GM10266 (cell line): Measurements from ENCODE around the gene JPH2.

ENCODE experiments used
- DNase-seq: peaks from one replicate; pipeline ENCODE4 v3.0.0; 2012; ENCODE audit errors: extremely low spot score
- TF ChIP-seq, protein P1 (sequence below): IDR thresholded peaks from 2 replicates; pipeline ENCODE4 v1.5.1; 2012; ENCODE audit warnings: mild to moderate bottlenecking, low read depth; ENCODE audit not compliant: control insufficient read depth, insufficient read depth; ENCODE audit errors: missing control alignments

The JPH2 gene

DNA sequence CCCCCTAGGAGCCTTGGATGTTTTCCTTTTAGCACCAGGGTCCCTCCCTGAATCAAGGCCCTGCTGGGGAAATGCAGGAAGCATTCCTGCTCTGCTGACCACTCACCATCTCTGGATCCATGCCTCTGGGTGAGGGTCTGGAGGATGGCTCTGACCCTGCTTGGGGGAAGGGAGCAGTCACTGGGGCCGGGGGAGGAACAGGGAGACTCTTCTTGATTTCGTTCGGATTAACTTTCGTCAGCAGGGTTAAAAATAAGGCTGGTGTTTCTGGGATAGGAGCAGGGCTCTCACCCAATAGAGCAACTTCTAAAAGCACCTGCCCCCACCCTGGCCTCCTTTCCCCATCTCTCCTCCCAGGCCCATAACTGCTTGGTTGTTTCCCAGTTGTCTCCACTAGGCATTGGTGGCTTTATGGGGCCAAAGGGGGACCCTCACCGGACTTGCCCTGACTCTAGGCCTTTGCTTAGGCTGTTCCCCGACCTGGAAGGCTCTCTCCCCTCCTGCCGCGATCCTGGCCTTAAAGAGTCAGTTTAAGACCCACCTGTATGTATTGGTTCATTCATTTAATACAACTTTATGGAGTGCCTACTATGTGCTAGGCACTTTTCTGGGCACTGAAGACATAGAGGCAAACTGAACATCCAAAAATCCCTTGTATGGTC, 63.0 kb downstream of the JPH2 start:
- TF ChIP-seq, protein P1, sequence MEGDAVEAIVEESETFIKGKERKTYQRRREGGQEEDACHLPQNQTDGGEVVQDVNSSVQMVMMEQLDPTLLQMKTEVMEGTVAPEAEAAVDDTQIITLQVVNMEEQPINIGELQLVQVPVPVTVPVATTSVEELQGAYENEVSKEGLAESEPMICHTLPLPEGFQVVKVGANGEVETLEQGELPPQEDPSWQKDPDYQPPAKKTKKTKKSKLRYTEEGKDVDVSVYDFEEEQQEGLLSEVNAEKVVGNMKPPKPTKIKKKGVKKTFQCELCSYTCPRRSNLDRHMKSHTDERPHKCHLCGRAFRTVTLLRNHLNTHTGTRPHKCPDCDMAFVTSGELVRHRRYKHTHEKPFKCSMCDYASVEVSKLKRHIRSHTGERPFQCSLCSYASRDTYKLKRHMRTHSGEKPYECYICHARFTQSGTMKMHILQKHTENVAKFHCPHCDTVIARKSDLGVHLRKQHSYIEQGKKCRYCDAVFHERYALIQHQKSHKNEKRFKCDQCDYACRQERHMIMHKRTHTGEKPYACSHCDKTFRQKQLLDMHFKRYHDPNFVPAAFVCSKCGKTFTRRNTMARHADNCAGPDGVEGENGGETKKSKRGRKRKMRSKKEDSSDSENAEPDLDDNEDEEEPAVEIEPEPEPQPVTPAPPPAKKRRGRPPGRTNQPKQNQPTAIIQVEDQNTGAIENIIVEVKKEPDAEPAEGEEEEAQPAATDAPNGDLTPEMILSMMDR, result no peak
- DNase-seq, result no peak

DNA sequence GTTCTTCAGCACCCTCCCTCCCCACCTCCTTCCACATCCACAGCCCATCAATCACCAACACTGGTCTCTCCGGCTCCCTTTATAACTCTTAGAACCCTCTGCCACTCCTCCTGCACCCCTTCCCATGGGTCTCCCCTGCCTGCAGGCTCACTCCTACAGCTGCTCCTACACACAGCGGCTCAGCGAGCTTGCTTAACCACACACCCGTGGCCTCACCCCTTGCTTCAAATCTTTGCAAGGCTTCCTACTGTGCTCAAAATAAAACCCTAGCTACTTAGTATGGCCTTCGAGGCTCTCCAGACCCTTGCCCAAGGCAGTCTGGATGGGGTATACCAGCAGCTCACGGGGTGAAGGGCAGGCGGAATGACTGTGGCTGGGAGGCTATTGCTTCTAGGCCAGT, 63.7 kb downstream of the JPH2 start:
- TF ChIP-seq, protein P1, result no peak
- DNase-seq, result no peak

DNA sequence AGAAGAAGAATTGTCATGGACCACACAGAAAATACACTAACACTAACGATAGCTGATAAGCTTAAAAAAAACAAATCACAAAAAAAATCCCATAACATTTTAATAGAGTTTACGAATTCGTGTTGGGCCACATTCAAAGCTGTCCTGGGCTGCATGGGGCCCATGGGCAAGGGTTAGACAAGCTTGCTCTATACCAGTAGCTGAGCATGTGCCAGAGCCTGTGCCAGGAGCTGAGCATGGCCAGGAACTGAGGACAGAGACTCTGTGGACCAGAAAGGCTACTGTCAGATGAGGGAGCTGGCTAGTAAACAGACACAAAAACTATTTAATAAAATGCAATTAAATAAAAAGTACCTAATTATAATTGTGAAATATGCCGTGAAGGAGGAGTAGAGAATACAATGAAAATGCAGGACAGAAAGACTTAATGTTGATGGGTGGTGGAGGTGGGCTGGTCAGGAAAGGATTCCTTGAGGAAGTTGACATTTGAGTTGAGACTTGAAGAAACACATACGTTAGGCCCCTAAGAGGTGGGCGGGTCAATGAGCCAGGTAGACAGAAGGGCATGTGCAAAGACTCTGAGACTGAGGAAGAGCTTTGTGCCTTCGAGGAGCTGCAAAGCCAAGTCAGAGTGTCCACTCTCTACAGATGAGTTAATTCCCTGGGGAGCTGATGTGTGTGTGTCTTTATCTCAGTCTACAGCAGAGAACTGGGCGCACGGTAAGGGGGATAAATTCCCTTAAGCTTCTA, 66.1 kb downstream of the JPH2 start:
- no peak for DNase-seq
- TF ChIP-seq, protein P1, result no peak

DNA sequence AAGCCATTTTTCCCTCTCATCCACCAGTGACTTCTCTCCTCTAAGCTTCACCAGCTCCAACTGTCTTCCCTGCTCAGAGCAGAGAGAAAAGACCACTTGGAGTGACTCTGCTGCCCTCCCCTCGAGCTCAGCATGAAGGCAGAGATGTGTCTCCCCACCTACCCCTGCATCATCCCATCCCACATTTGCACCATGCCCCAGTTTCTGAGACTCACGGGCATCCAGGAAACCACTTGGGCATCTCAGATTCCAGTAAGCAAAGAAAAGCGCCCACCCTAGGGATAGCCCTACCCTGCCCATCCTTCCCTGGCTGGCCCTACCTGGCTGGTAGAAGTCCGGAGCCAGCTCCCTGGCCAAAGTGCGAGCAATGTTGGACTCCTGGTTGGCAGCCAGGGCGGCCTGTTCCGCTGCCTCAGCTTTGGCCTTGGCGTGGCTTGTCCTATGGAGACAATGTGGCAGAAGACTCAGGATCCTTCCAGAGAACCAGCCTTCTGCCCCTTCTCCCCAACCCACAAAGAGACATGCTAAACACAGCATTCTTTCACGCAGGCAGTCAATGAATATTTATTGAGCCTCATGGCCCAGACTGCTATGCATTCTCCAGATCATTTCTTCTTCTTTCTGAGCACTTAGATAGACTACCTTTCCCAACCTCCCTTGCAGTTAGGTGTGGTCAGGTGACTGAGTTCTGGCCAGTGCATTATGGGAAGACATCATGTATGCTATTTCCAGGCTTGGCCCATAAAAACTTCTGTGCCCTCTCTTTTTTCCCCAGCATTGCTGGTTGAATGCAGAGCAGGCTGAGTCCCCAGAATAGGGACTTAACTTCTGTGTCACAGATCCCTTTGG, 68.6 kb downstream of the JPH2 start:
- TF ChIP-seq, protein P1, result no peak
- no peak for DNase-seq

DNA sequence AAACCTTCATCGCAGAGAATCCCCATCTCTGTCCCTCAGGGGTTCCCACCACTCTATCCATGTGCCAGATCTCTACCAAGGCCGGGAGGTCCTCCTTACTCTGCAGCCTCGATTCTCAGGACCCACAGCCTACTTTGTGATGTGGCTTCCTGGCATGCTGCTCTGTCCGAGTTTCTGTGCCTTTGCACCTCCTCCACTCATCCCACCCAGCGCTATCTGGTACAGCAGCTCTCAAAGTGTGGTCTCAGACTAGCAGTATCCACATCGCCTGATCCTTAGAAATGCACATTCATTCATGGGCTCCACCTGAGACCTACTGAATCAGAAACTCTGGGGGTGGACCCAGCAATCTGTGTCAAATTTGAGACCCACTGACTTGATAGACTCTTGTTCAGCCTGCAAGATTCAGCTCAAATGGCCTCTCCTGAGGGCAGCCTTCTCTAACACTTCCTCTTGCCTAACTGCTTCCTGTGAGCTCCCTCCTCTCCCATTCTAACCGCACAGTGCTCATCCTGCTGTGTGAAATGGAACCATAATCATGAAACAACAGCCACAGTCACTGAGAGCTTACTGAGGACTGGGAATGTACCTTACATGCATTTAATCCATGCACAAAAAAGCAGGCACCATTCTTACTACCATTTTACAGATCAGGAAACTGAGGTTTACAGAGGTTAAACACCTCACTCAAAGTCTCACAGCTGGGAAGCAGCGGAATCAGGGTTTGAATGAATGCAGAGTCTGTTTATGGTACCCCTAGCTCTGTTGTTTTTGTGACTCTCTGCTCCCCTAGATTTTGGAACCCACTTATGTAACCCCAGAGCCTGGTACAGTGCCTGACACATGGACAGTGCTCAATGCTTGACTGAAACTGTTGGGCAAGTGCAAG, 69.4 kb downstream of the JPH2 start:
- no peak for DNase-seq
- TF ChIP-seq, protein P1, result no peak

DNA sequence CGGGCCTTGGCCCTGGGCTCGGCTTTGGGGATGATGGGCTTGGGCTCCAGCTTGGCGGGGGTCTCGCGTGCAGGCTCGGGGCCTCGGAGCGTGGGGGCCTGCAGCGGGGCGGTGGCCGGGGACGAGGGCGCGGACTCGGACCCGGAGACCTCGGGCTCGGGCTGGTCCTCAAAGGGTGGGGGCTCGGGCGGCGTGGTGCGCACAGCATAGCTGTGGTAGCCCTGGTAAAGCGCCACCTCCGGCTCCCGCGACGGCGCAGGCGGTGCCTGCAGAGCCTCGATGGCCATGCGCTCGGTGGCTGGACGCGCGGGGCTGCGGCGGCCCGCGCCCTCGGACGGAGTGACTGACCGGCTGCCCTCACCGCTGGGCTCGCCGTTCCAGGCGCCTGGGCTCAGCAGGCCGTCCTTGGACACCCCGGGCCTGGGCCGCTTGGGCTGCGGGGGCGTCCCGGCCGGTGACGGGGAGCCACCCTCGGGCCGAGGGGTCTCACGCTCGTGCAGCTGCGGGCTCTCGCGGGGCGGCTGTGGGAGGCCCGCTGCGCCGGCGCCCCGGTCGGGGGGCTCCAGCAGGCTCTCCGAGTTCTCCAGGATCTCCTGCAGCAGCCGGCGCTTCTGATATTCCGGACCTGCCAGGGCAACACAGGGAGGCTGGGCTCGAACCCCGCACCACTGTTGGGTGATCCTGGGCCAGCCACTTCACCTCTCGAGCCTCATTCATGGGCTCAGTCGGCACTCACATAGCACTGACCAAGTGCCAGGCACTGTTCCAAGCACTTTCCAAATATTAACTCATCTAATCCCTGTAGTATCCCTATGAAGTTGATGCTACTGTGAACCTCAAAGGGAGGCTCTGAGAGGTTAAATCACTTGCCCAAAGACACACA, 71.0 kb downstream of the JPH2 start:
- TF ChIP-seq, protein P1, result no peak
- DNase-seq, result no peak
